ENCODE measurements around the gene CNTN3. TPM values are rescaled to one million over a fixed set of nuclear protein-coding genes. Genes with fewer than 3 reads are reported as not detected.

Gene CNTN3
- not detected for total RNA-seq
- not detected for polyA plus RNA-seq

DNA sequence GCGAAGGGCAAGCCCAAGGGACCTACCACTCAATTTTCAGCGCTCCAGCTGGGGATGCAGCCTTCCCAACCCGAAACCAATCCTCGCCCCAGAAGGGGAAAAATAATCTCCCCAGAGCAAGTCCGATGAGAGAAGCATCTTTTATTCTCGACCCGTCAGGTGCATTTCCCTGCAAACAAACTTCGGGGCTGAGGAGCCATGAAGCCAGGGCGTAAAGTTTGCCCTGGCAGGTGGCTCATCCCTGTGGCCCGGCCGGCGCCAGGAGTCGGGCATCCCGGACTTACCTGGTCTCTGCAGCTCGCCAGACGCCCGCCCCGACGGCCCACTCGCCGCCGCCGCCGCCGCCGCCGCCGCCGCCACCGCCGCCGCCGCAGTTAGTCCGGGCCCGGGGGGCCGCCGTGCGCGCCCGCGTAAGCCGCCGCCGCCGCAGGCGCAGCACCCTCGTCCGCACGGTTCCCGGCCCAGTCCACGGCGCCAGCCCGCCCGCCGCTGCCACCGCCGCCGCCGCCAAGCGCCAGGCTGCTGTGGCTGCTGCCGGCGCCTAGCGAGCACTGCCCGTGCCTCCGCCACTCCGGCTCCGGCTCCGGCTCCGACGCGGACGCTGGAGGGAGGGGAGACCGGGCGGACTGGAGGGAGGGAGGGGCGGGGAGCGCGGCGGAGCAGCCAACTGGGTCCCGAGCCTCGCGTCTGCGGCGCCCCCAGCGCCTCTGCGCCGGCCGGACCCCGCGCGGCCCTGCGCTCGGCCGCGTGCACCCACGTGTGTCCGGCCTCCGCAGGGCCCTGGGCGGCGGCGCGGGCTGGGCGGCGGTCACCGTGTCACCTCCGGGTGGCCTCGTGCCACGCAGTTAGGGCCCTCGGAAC, at the start of gene CNTN3:
CNTN3 (minus strand) TSS at position 553 of the 861 bp plus-strand sequence. CDS start 93,547 bp downstream, outside the sequence.
- Histone ChIP-seq H3K4me3 (ENCODE audit: low read length in 2 of 2) (no peak within 1 kb of the TSS), H3K4me1 (ENCODE audit: insufficient read depth, low read length) (no peaks in the 10 kb centered on the region), H3K36me3 (ENCODE audit: insufficient read depth, low read length) (no peaks in the 10 kb centered on the region), H3K27ac (ENCODE audit: low read depth, low read length) (no peak within 1 kb of the TSS), H3K9me3 (ENCODE audit: control insufficient read depth in 1 of 2, low read length in 2 of 2) (no peaks in the 10 kb centered on the region), H3K27me3 (ENCODE audit: insufficient read depth, low read length) (no peaks in the 10 kb centered on the region)
- Mint-ChIP-seq H3K4me3 (no peak within 1 kb of the TSS), H3K9me3 (peaks cover 2 to 41% (median 14%) of the 10 kb centered on the region in 8 donors), H3K27ac (no peak within 1 kb of the TSS), H3K36me3 (no peaks in the 10 kb centered on the region), H3K27me3 (peaks cover 2 to 9% of the 10 kb centered on the region in 2 donors), H3K4me1 (no peaks in the 10 kb centered on the region)
- ChIA-PET CTCF (ENCODE audit: partially characterized antibody) (interaction anchor here (1.0 kb wide), 1 partner anchor 12 kb away, joined by 3 read pairs; no protein-coding TSS in a partner anchor), POLR2A (ENCODE audit: partially characterized antibody) (no interaction called here)
- intact Hi-C loops (cut with micrococcal nuclease), result no loop called here
- DNase-seq, result no peak

DNA sequence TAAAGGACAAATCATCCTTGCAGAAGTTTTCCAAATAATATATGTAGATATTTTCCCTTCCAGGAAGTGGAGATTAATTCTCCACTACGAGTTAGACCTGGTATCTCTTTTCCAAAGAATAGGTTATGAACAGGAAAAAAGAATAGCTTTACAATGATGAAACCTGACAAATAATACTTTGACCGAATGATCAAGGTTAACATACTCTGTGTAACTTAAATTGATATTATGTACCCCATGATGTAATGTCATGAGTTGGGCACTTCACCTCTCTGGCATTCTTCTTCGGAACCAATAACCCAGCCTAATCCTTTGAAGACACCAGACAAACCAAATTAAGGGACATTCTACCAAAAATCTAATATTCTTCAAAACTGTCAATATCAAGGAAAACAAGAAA, 48.7 kb upstream of the CNTN3 start:
- H3K4me1 Mint-ChIP-seq, result no peaks in the 10 kb centered on the region
- H3K36me3 Mint-ChIP-seq, result no peaks in the 10 kb centered on the region
- ChIA-PET CTCF (ENCODE audit: partially characterized antibody) (no interaction called here), POLR2A (ENCODE audit: partially characterized antibody) (no interaction called here)
- no peaks in the 10 kb centered on the region for H3K27me3 ChIP-seq (ENCODE audit: insufficient read depth, low read length)
- no peak overlapping the region for H3K4me3 ChIP-seq (ENCODE audit: low read length in 2 of 2)
- no peak overlapping the region for H3K27ac Mint-ChIP-seq
- H3K9me3 ChIP-seq (ENCODE audit: control insufficient read depth in 1 of 2, low read length in 2 of 2), result no peaks in the 10 kb centered on the region
- no peak overlapping the region for H3K4me3 Mint-ChIP-seq
- no peaks in the 10 kb centered on the region for H3K36me3 ChIP-seq (ENCODE audit: insufficient read depth, low read length)
- intact Hi-C loops (cut with micrococcal nuclease), result no loop called here
- H3K4me1 ChIP-seq (ENCODE audit: insufficient read depth, low read length), result no peaks in the 10 kb centered on the region
- no peak overlapping the region for H3K27ac ChIP-seq (ENCODE audit: low read depth, low read length)
- peaks cover 0 to 21% (median 9%) of the 10 kb centered on the region in 8 donors for H3K9me3 Mint-ChIP-seq
- no peaks in the 10 kb centered on the region for H3K27me3 Mint-ChIP-seq
- no peak for DNase-seq

DNA sequence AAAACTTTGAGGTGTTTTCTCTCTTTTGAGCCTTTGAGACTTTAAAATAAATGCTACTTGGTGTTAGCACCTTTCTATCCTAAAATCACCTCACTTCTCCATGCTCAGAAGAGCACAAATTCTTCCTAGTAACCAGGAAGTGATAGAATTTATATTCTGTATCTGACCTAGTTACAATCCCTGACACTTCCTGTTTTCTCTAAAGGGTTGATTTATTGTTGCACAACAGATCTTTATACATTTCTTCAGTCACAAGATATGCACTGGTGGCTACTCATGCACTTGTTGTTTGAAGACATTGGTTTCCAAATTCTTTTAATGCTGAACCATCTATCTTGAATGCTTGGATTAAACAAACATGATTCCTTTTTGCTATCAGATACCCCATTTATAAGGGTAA, 47.2 kb upstream of the CNTN3 start:
- Mint-ChIP-seq H3K27me3 (no peaks in the 10 kb centered on the region), H3K4me3 (no peak overlapping the region), H3K4me1 (no peaks in the 10 kb centered on the region), H3K36me3 (no peaks in the 10 kb centered on the region), H3K27ac (no peak overlapping the region), H3K9me3 (peaks cover 0 to 10% (median 4%) of the 10 kb centered on the region in 8 donors)
- ChIA-PET POLR2A (ENCODE audit: partially characterized antibody) (no interaction called here), CTCF (ENCODE audit: partially characterized antibody) (no interaction called here)
- intact Hi-C loops (cut with micrococcal nuclease), result no loop called here
- no peak overlapping the region for H3K27ac ChIP-seq (ENCODE audit: low read depth, low read length)
- H3K4me3 ChIP-seq (ENCODE audit: low read length in 2 of 2), result no peak overlapping the region
- H3K9me3 ChIP-seq (ENCODE audit: control insufficient read depth in 1 of 2, low read length in 2 of 2), result no peaks in the 10 kb centered on the region
- H3K36me3 ChIP-seq (ENCODE audit: insufficient read depth, low read length), result no peaks in the 10 kb centered on the region
- H3K27me3 ChIP-seq (ENCODE audit: insufficient read depth, low read length), result no peaks in the 10 kb centered on the region
- DNase-seq, result no peak
- H3K4me1 ChIP-seq (ENCODE audit: insufficient read depth, low read length), result no peaks in the 10 kb centered on the region

DNA sequence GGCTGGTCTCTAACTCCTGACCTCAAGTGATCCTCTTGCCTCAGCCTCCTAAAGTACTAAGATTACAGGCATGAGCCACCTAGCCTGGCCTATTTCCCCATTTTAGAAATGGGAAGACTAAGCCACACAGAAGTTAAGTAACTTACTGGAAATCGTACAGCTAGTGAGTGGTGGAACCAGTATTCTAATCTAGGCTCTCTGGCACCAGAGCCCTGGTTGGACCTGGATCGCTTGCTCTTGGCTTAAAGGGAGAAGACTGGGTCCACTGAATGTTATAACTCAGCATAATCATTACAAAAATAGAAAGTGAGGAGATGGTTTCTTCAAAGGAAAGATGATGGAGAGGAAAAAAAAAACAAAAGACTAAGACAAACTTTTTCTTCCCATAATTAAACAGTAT, 37.4 kb upstream of the CNTN3 start:
- CTCF ChIA-PET (ENCODE audit: partially characterized antibody), result no interaction called here
- H3K27me3 Mint-ChIP-seq, result no peaks in the 10 kb centered on the region
- H3K4me3 ChIP-seq (ENCODE audit: low read length in 2 of 2), result no peak overlapping the region
- H3K36me3 Mint-ChIP-seq, result no peaks in the 10 kb centered on the region
- no peaks in the 10 kb centered on the region for H3K36me3 ChIP-seq (ENCODE audit: insufficient read depth, low read length)
- intact Hi-C loops (cut with micrococcal nuclease), result no loop called here
- no peaks in the 10 kb centered on the region for H3K9me3 ChIP-seq (ENCODE audit: control insufficient read depth in 1 of 2, low read length in 2 of 2)
- no peaks in the 10 kb centered on the region for H3K27me3 ChIP-seq (ENCODE audit: insufficient read depth, low read length)
- no peak overlapping the region for H3K27ac ChIP-seq (ENCODE audit: low read depth, low read length)
- no peak overlapping the region for H3K4me3 Mint-ChIP-seq
- POLR2A ChIA-PET (ENCODE audit: partially characterized antibody), result no interaction called here
- H3K9me3 Mint-ChIP-seq, result peaks cover 0 to 6% (median 5%) of the 10 kb centered on the region in 8 donors
- no peak for DNase-seq
- H3K4me1 Mint-ChIP-seq, result no peaks in the 10 kb centered on the region
- no peak overlapping the region for H3K27ac Mint-ChIP-seq
- no peaks in the 10 kb centered on the region for H3K4me1 ChIP-seq (ENCODE audit: insufficient read depth, low read length)

DNA sequence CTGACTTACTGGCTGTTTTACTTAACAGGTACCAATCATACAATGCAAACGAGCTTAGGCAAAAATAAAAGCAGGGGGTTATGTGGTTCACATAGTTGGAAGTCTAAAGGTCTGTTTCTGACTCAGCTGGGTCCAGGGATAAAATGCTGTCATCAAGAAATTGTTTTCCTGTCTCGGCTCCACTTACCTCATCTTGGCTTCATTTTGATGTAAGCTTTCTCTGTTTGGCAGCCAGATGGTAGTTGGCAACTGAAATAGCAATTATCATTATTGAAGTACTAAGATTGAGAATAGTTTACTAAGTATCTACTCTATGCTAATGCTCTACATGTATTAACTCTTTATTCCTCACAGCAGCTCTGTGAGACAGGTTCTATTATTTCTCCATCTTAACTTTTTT, 36.8 kb upstream of the CNTN3 start:
- no peaks in the 10 kb centered on the region for H3K27me3 ChIP-seq (ENCODE audit: insufficient read depth, low read length)
- no peak overlapping the region for H3K27ac ChIP-seq (ENCODE audit: low read depth, low read length)
- no peaks in the 10 kb centered on the region for H3K4me1 ChIP-seq (ENCODE audit: insufficient read depth, low read length)
- no peaks in the 10 kb centered on the region for H3K36me3 ChIP-seq (ENCODE audit: insufficient read depth, low read length)
- H3K27me3 Mint-ChIP-seq, result no peaks in the 10 kb centered on the region
- POLR2A ChIA-PET (ENCODE audit: partially characterized antibody), result no interaction called here
- H3K4me1 Mint-ChIP-seq, result no peaks in the 10 kb centered on the region
- intact Hi-C loops (cut with micrococcal nuclease), result no loop called here
- peaks cover 0 to 6% (median 5%) of the 10 kb centered on the region in 8 donors for H3K9me3 Mint-ChIP-seq
- no peak for DNase-seq
- H3K27ac Mint-ChIP-seq, result no peak overlapping the region
- H3K4me3 ChIP-seq (ENCODE audit: low read length in 2 of 2), result no peak overlapping the region
- no peaks in the 10 kb centered on the region for H3K36me3 Mint-ChIP-seq
- no peaks in the 10 kb centered on the region for H3K9me3 ChIP-seq (ENCODE audit: control insufficient read depth in 1 of 2, low read length in 2 of 2)
- H3K4me3 Mint-ChIP-seq, result no peak overlapping the region
- CTCF ChIA-PET (ENCODE audit: partially characterized antibody), result no interaction called here

DNA sequence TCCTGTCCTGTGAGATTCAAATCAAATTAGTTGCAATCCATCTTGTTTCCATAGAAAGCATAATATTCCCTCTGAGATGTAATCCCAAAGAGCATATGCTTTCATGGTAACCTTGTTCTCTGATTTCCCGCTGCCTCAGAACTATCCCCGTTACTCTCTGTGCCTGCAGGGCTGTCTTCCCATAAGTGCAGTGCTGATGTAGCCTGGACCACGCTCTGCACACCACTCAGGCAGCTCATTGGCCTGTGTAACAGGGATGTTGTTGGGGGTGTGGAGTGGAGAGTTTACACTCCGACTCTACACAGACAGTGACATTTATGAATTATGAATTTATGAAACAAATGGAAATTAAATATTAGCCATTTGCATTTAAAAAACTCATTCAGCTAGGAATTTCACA, 33.6 kb upstream of the CNTN3 start:
- POLR2A ChIA-PET (ENCODE audit: partially characterized antibody), result no interaction called here
- Mint-ChIP-seq H3K27ac (no peak overlapping the region), H3K4me1 (no peaks in the 10 kb centered on the region), H3K9me3 (peaks cover 0 to 17% (median 5%) of the 10 kb centered on the region in 8 donors), H3K4me3 (no peak overlapping the region), H3K36me3 (no peaks in the 10 kb centered on the region), H3K27me3 (no peaks in the 10 kb centered on the region)
- CTCF ChIA-PET (ENCODE audit: partially characterized antibody), result no interaction called here
- DNase-seq, result no peak
- Histone ChIP-seq H3K4me3 (ENCODE audit: low read length in 2 of 2) (no peak overlapping the region), H3K9me3 (ENCODE audit: control insufficient read depth in 1 of 2, low read length in 2 of 2) (no peaks in the 10 kb centered on the region), H3K27ac (ENCODE audit: low read depth, low read length) (no peak overlapping the region), H3K27me3 (ENCODE audit: insufficient read depth, low read length) (no peaks in the 10 kb centered on the region), H3K4me1 (ENCODE audit: insufficient read depth, low read length) (no peaks in the 10 kb centered on the region), H3K36me3 (ENCODE audit: insufficient read depth, low read length) (no peaks in the 10 kb centered on the region)
- intact Hi-C loops (cut with micrococcal nuclease), result no loop called here

DNA sequence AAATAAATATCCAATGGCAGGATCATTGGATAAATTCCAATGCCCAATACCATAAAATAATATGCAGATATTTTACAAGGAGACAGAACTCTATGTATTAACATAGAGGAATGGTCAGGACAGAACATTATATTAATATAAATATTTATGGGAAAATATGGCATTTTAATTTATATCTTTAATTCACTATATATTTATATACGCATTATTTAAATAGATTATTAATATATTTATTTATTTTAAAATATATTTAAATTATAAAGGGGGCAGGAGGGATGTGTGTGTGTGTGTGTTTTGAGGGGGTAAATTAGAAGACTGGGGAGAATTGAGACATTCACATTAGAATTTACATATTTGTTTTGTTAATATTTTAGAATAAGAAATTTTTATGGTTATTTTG, 31.6 kb upstream of the CNTN3 start:
- ChIA-PET CTCF (ENCODE audit: partially characterized antibody) (no interaction called here), POLR2A (ENCODE audit: partially characterized antibody) (no interaction called here)
- intact Hi-C loops (cut with micrococcal nuclease), result no loop called here
- Mint-ChIP-seq H3K27ac (no peak overlapping the region), H3K36me3 (no peaks in the 10 kb centered on the region), H3K9me3 (peaks cover 0 to 23% (median 6%) of the 10 kb centered on the region in 8 donors), H3K4me1 (no peaks in the 10 kb centered on the region), H3K27me3 (no peaks in the 10 kb centered on the region), H3K4me3 (no peak overlapping the region)
- Histone ChIP-seq H3K4me3 (ENCODE audit: low read length in 2 of 2) (no peak overlapping the region), H3K27ac (ENCODE audit: low read depth, low read length) (no peak overlapping the region), H3K36me3 (ENCODE audit: insufficient read depth, low read length) (no peaks in the 10 kb centered on the region), H3K9me3 (ENCODE audit: control insufficient read depth in 1 of 2, low read length in 2 of 2) (no peaks in the 10 kb centered on the region), H3K27me3 (ENCODE audit: insufficient read depth, low read length) (no peaks in the 10 kb centered on the region), H3K4me1 (ENCODE audit: insufficient read depth, low read length) (no peaks in the 10 kb centered on the region)
- DNase-seq, result no peak
